Testis (tissue), 3 donors: ENCODE measurements around the gene ADD1. TPM values are rescaled to one million over a fixed set of nuclear protein-coding genes. Genes with fewer than 3 reads are reported as not detected.
"Not testable (repeated sequence)": the region's sequence is repeated elsewhere in the genome, so short reads cannot be mapped to it uniquely, and the experiment has no call there.

Source experiments
- DNase-seq: peaks from one replicate; pipeline ENCODE4 v3.0.0-alpha.2; 2019
- H3K27ac ChIP-seq, 2 donors: fragments of 200-600 bp; sonication (generic); one replicate each; pipeline ENCODE4 v1.5.1; 2019
- H3K27me3 ChIP-seq: fragments of 200-600 bp; sonication (generic); one replicate; pipeline ENCODE4 v1.5.1; 2019
- H3K36me3 ChIP-seq: fragments of 200-600 bp; sonication (generic); one replicate; pipeline ENCODE4 v1.5.1; 2017; ENCODE audit warnings: low read depth; ENCODE audit errors: missing control alignments
- H3K4me1 ChIP-seq: fragments of 200-600 bp; sonication (generic); one replicate; pipeline ENCODE4 v1.5.1; 2019
- H3K4me3 ChIP-seq, 2 donors: fragments of 200-600 bp; sonication (generic); one replicate each; pipeline ENCODE4 v1.5.1; 2017 to 2019
- H3K9me3 ChIP-seq: fragments of 200-600 bp; sonication (generic); one replicate; pipeline ENCODE4 v1.5.1; 2017
- CTCF ChIP-seq, 3 experiments: fragments of 450-650 bp in 2 of 3; fragments of 200-600 bp in 1 of 3; sonication (generic) in 1 of 3; IDR thresholded peaks; one replicate each; pipeline ENCODE4 v1.5.1; 2016 to 2019; ENCODE audit warnings: antibody characterized with exemption in 3 of 3, mild to moderate bottlenecking in 2 of 3, moderate library complexity in 1 of 3
- POLR2A ChIP-seq: fragments of 450-650 bp; IDR thresholded peaks from one replicate; pipeline ENCODE4 v1.6.1; 2017; ENCODE audit warnings: antibody characterized with exemption, mild to moderate bottlenecking, moderate library complexity
- WGBS, 2 donors: methylation state at CpG; one replicate each; pipeline ENCODE4 v1.1.5; 2018; 5-methylcytosine and 5-hydroxymethylcytosine counted together
- intact Hi-C: fragments of 100-400 bp; cut with DNase I; formaldehyde crosslinking; loops from one replicate; pipeline ENCODE4 v1.15.1; 2023; ENCODE audit warnings: low total_unique reads
- polyA plus RNA-seq: library from polyadenylated mRNA; stranded (reverse); fragments of 350-450 nt; fragmentation: Illumina TruSeq; extraction: RNeasy Lipid Tissue Mini Kit (QIAGEN cat#74804); gene quantifications from one replicate; pipeline ENCODE4 v1.2.3, GENCODE V29; 2014; ENCODE audit warnings: low read depth, low replicate concordance; ENCODE audit not compliant: insufficient read depth
- total RNA-seq, 2 donors: library from RNA; depleted of rRNA; stranded (reverse); fragments of >200 nt; gene quantifications; one replicate each; pipeline ENCODE4 v1.2.3, GENCODE V29; 2016

The ADD1 gene
- total and polyA plus RNA-seq, 3 donors from 2014 or later = 233 to 355 (median 318) TPM

DNA sequence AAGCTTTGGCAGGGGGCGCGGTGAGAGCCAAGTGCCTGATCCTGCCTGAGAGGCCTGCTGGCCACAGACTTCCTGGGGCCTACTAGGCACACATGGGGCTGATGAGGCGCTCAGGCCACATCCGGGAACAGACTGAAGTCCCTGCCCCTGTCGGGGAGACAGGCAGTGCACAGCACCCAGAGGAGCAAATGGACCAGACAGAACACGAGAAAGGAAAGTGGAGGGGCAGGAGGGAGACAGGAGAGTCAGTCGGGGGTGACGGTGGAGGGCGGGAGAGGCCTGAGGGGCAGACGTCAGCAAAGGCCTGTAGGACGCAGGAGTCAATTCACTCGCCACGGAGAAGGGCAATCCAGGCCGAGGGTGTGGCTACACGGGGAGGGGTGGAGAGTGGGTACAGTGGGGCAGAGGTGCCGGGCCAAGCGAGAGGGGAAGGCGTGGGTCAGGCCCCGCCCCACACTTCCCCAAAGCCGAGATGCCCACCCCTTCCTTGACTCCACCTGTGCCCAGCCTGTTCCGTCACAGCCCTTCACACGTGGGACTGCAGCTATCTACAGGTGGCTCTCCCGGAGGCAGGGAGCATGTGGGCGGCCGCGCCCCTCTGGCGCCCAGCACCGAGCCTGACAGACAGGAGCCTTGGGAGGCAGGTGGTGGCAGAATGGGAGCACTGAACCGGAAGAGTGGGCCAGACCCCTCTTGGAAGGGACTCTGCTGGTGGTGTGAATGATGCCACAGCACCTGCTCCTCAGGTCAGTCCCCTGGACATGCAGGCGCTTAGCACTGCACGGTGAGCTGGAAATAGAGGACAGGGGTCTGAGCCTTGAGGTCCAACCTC, 99.1 kb downstream of the ADD1 start:
- no peak for DNase-seq
- Histone ChIP-seq H3K36me3 (no peaks in the 10 kb centered on the region), H3K4me1 (peaks cover 6% of the 10 kb centered on the region), H3K4me3 (no peak overlapping the region), H3K27ac (no peak overlapping the region), H3K27me3 (no peaks in the 10 kb centered on the region), H3K9me3 (no peaks in the 10 kb centered on the region)
- intact Hi-C loops = no loop called here
- 83 to 86% methylated on average over 19 to 31 of the region's 31 CpGs for WGBS, 2 donors
- TF ChIP-seq CTCF (IDR thresholded peaks at IDR 0.05) = no peak
- no peak for TF ChIP-seq POLR2A

DNA sequence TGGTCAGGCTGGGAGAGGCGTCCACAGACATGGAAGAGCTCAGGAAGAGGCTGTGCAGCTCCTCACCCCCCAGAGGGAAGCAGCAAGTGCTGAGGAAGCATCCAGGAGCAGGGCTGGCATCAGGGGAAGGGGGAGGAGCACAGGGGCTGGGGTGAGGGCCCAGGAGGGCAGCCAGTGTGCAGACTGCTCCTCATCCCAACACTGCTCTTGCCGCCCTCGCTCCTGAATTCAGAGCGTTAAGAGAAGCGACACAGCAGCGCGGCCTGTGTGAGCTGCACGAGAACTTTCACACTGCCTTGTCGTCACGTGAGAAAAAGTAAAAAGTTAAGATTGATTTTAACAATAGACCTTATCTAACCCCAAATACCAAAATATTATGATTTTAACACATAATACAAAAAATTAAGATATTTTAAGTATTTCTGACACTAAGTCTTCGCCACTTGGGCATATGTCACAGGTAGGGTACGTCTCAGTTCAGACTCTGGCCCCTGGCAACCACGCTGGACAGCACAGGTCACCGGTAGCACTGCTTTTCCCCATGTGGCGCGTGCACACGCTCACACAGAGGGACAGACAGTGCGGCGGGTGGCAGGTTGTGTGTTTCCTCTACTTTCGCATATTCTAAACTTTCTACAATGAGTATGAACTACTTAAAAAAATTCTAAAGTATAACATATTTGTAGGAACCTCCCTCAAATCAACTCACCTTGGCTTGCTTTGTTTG, 99.9 kb downstream of the ADD1 start:
- no peaks in the 10 kb centered on the region for H3K36me3 ChIP-seq
- no peak for DNase-seq

GRCh38 chr4:2944091-2944482, 100.4 kb downstream of the ADD1 start:
- TF ChIP-seq POLR2A = no peak
- TF ChIP-seq CTCF (IDR thresholded peaks at IDR 0.05) = no peak
- Histone ChIP-seq H3K27me3 (no peaks in the 10 kb centered on the region), H3K9me3 (no peaks in the 10 kb centered on the region), H3K4me3 (no peak overlapping the region), H3K36me3 (no peaks in the 10 kb centered on the region), H3K27ac (no peak overlapping the region), H3K4me1 (peaks cover 6% of the 10 kb centered on the region)
- intact Hi-C loops = no loop called here
- WGBS, 2 donors = 90 to 93% methylated on average over 11 of the region's 11 CpGs
- DNase-seq = no peak

More for the DNA sequence above, 99.9 kb downstream of the ADD1 start:
- no peak overlapping the region for H3K27ac ChIP-seq
- no peaks in the 10 kb centered on the region for H3K27me3 ChIP-seq
- intact Hi-C loops = no loop called here
- no peak overlapping the region for H3K4me3 ChIP-seq
- 95 to 96% methylated on average over 20 of the region's 20 CpGs for WGBS, 2 donors
- H3K9me3 ChIP-seq = no peaks in the 10 kb centered on the region
- H3K4me1 ChIP-seq = peaks cover 6% of the 10 kb centered on the region
- TF ChIP-seq CTCF (IDR thresholded peaks at IDR 0.05) (no peak), POLR2A (no peak)

DNA sequence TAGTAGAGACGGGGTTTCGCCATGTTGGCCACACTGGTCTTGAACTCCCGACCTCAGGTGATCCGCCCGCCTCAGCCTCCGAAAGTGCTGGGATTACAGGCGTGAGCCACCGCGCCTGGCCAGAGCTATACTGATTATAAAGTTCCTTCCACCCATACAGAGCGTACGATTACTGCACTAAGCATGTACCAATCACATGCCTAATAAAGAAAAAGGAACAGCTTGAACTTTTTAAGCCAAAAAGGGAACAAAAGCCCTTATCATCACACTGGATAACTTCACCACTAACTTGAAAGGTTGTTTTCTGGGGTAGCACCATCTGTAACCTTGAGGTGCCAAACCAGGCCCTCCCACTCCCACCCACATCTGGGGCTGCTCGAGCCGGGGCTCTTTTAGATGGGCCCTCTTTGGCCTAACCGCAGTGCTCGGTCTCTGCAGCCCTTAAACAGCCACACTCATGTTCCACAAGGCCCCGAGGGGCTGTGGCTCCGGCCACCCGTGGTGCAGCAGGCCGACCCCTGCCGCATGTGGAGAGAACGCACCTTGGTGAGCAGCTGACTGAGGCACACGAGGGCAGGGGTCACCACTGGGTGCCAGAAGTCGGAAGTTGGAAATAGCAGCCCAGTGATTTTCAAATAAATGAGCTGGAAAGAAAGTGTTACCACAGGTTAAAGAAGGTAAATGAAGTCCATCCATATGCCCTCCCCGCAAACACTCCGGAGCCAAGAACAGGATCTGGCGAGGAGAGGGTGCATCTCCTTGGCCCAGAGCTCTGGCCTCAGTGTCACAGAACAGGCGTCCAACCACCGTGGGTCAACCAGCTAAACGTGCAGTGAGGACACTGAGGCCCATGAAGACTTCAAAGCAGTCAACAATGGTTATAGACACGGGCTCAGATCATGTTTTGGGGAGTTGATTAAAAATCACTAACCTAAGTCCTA, 101.2 kb downstream of the ADD1 start:
- Histone ChIP-seq H3K9me3 (no peaks in the 10 kb centered on the region), H3K4me1 (peaks cover 6% of the 10 kb centered on the region), H3K36me3 (no peaks in the 10 kb centered on the region), H3K27ac (peak overlapping the region in 1 of 2 donors; percentile 7), H3K27me3 (no peaks in the 10 kb centered on the region), H3K4me3 (no peak overlapping the region)
- intact Hi-C loops = no loop called here
- 65 to 82% methylated on average over 29 to 30 of the region's 30 CpGs for WGBS, 2 donors
- DNase-seq = no peak
- no peak for TF ChIP-seq POLR2A
- no peak for TF ChIP-seq CTCF (IDR thresholded peaks at IDR 0.05)

- H3K4me1 ChIP-seq, DNase-seq, H3K36me3 ChIP-seq, H3K9me3 ChIP-seq, H3K27ac ChIP-seq, intact Hi-C loops, H3K4me3 ChIP-seq, H3K27me3 ChIP-seq: not testable (repeated sequence)
- WGBS, 2 donors = 84 to 89% methylated on average over 25 to 26 of the region's 30 CpGs
Measured at GRCh38 chr4:2945619-2946604, 102.3 kb downstream of the ADD1 start.
